GM18867 (cell line): Measurements from ENCODE around the gene SYT3.

ENCODE experiments used
- ATAC-seq: cut with Tn5 transposase; IDR thresholded peaks from one replicate; pipeline ENCODE4 v1.9.1; 2021; ENCODE audit warnings: mild to moderate bottlenecking, moderate library complexity; ENCODE audit not compliant: unreplicated experiment

The SYT3 gene

DNA sequence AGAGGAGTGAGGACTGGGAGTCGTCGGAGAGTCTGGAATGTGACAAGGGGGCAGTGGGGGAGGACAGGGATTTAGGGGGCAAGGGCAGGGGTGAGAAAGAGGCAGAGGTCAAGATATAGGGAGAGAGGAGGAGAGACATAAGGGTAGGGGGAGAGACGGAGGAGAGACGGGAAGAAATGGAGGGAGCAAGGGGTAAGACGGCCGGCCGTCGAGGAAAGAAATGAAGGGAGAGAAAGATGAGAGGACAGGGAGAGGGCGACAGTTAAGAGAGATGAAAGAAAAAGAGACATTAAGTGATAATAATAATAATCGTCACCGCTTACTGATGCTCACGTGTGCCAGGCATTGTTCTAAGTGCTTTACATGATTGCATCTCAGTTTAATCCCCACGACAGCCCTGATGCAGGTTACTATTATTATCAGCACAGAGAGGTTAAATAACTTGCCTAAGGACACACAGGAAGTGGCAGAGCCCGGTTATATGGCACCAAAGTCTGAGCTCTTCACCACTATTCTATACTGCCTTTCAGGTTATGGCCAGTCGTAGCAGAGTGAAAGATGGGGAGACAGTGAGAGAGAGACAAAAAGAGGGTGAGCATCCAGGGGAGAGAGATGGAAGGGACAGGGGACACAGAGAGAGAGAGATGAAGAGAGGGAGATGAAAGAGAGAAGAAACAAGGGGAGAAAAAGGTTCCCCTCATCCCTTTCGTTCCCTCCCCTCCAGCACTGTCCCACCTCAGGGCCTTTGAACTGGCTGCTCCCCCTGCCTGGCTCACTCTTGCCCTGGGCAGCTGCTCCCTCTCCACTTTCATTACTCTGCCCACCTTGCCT, 23.2 kb upstream of the SYT3 start:
- no peak for ATAC-seq

DNA sequence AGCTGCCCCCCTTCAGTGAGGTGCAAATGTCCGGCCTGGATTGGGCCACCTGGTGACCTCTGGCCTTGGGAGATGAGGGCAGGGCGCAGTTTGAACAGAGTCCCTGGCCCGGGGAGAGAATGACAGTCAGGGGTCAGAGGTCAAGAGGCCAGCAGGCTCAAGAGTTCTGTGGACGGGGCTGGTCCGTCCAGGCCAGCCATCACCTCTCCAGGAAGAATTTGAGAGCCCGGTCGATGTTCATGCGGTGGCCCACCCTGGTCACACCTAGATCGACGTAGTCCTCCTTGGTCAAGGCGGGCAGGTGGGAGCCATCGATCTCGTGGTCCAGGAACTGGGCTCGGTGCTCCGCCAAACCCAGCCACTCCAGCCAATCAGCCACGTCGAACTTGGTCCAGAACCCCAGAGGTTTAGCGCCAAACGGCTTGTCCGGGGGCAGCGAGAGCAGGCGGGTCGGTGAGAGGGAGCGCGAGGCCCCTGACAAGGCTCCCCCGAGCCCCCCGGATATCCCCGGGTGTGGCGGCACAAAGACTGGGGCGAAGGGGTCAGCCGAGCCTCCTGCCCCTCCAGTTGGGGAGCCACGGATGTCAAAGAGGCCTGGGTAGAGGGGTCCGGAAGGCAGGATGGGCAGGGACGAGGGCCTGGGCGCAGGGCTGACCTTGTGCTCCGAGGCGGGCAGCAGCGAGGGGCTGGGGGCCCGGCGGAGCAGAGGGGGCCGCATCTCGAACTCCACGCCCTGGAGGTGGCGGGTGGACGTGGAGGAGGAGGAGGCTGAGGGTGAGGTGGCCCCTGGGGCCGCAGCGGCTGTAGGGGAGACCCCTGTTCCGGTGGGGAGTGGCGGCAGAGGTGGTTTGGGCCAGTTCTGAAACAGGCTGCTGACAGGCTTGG, 22.3 kb upstream of the SYT3 start:
- no peak for ATAC-seq

DNA sequence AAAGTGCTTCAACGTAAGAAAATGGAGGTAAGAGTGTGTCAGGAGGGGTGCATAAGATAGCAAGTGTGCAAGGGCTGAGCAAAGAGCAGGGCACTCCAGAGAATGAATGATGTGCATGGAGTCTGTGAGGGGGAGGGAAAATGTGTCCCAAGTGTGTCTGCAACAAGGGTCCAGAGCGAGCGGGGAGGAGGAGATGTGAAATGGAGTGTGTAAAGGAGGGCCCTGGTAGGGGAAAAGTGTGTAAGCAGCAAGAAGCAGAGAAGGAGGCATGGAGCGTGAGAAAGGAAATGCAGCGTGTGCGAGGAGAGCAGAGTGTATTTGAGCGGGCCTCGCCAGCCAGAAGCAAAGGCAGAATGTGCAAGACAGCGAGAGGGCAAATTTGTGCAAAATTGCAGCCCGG, 21.3 kb upstream of the SYT3 start:
- no peak for ATAC-seq

DNA sequence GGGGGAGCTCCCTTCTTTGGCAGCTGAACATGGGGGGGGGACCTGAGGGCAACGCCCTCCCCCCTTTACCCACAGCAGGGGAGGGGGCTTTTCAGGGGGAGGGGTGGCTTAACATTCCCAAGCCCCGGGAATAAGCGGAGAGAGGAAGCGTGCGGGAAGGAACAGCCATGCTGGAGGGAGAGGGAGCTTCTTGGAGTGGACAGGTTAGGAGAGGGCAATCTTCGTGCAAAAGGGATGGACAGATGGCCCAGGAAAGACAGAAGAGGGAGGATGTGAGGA, 20.3 kb upstream of the SYT3 start:
- ATAC-seq, result no peak

DNA sequence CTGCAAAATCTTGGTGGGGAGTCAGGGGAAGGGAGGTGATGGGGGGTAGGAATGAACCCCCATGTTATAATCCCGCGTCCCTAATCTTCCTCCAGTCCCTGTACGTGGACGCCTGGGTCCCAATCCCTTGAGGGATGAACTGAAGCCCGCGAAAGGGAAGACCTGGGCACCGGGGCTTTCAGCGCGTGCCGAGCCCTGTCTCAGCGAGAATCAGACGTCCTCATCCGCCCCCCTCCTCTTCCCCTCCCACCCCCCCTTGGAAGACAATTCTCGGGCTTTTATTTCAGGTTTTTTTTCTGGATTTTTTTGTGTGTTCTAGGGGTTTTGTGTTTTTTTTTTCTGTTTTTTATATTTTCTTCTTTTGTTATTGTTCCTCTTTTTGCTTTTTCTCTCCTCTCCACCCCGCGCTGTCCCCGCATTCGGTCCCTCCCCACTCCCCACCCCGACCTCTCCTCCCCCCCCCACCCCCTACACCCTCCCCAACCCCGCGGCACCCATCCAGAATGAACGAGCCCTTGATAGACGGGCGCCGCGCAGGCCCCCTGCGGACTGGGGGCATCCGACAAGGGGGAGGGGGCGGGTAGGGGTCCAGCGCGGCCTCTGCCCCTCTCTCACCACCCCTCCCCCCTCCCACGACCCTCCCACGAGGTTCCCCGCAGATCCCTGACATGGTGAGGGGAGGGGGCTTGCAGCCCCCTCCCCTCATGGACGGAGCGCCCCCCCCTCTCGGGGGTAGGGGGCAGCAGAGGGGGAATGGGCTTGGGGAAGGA, 19.8 kb upstream of the SYT3 start:
- ATAC-seq, result no peak

DNA sequence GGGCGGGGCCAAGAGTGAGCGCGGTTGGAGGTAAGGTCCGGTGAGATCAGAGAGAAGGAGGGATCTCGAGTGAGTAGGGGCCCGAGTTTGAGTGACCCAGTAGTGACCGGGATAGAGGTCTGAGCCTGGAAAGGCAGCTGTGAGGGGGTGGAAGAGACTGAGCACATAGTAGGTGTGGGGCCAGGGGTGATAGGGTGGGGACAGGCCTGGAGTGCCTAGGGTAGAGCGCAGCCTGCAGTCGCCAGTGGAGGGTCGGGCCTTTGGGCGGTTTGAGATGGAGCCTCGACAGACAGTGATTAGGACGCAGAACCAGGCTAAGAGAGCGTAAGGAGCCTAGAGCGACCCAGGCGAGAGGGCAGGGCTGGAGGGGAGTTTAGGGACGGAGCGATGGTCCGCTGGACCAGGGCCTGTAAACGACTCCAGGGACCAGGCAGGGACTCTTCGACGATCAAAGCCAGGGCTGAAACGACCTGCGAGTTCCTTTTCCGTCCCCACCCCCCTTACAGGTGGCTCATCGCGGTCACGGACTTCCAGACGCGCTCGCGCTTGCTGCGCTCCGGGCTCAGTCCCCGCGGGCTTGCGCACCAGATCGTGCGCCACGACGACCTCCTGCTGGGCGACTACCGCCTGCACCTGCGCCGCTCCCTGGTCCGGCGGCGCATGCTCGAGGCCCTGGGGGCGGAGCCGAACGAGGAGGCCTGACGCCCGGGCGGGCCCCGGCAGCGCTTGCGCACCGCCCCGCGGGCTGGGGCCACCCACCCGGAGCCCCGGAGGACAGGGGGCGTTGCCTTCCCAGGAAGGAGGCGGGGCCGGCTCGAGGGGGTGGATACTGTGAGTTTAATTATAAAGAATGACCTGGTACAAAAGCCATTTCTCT, 19.0 kb upstream of the SYT3 start:
- ATAC-seq, result no peak

DNA sequence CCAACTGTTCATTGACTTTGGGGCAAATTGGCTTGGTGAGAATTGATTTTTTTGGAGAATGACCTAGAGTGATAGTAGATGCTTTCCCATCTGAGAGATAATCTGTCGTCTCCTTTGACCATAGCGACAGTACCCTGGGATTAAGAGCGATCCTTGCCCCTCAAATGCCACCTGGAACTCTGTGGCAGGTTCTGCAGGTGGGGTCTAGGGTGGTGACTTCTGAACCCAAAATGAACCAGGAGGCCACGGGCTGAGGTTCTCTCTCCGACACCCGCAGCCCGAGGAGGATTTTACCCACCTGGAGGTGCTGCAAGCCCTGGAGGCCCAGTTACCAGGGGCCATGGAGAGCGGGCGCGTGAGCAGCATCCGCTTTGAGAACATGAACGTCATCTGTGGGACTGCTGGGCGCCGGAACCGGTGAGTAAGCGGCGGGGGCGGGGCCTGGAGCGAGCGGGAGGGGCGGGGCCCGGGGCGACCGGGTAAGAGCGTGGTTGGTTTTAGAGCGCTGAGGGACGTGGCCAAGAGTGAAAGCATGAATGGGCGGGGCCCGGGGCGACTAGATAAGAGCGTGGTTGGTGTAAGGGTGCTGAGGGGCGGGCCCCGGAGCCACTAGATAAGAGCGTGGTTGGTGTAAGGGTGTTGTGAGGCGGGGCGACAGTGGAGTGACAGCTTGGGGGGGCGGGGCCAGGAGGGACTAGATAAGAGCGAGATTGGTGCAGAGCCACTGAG, 18.2 kb upstream of the SYT3 start:
- peak; percentile 57 for ATAC-seq

DNA sequence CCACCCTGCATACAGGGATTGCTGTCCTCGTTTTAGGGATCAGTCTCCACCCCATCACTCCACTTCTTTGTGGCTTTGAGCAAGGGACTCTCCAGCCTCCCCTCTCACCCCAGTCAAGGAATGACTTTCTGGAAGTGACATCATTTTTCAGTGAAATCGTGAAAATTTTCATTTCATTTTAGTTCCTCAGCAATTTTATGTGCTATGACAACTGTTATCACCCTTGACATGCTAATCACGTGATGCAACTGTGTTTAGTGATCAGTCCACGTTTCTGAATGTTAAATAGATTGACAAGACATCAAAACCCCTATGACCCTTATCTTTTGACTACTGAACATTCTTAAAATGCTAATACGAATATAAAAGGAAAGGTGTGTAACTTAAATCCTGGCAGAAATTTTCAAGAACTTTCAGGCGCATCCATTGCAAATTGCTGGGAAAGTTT, 17.6 kb upstream of the SYT3 start:
- no peak for ATAC-seq

DNA sequence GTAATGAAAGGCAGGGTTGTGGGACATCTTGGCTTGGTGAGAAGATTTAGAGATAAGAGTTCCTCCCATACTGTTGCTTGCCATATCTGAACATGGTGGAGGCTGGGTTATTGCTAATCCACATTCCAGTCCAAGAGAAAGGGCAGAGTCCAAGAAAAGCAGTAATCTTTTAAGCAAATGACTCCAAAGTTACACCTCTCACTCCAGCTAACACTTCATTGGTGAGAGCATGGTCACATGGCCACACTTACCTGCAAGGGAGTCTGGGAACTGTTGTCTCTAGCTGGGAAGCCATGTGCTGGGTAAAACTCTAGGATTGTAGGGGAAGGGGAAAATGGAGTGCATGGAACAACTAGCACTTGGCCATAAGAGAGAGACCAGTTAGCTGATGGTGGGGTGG, 15.2 kb upstream of the SYT3 start:
- ATAC-seq, result no peak

DNA sequence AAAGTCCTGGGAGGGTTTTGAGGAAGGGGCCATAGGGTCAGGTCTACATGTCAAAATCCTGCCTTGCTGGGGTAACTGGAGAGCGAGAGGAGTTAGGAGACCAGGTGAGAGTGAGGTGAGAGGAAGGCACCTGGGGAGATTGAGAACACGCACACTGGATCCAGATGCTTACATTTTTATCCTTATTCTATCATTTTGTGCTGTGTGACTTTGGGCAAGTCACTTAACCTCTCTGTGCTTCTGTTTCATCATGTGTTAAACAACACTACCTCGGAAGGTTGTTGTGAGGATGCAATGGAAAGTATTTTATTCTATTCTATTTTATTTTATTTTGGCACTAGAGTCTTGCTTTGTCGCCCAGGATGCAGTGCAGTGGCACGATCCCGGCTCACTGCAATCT, 13.0 kb upstream of the SYT3 start:
- ATAC-seq, result no peak

DNA sequence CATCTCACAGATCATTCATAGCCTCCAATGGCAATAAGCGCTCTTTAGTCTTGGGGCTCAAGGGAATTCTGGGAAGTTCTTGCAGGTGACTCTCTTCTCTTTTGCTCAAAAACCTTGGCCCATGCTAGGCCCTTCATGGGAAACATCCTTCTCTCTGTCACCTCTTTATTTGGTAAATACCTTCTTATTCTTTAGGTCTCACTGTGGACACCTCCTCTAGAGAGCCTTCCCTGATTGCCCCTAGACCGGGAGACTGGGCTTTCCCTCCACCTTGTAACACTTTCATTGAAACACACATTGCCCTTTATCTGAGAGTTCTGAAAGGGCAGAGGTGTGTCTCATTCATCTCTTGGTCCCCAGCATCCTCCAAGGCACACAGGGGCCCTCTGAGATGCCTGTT, 11.5 kb upstream of the SYT3 start:
- no peak for ATAC-seq

DNA sequence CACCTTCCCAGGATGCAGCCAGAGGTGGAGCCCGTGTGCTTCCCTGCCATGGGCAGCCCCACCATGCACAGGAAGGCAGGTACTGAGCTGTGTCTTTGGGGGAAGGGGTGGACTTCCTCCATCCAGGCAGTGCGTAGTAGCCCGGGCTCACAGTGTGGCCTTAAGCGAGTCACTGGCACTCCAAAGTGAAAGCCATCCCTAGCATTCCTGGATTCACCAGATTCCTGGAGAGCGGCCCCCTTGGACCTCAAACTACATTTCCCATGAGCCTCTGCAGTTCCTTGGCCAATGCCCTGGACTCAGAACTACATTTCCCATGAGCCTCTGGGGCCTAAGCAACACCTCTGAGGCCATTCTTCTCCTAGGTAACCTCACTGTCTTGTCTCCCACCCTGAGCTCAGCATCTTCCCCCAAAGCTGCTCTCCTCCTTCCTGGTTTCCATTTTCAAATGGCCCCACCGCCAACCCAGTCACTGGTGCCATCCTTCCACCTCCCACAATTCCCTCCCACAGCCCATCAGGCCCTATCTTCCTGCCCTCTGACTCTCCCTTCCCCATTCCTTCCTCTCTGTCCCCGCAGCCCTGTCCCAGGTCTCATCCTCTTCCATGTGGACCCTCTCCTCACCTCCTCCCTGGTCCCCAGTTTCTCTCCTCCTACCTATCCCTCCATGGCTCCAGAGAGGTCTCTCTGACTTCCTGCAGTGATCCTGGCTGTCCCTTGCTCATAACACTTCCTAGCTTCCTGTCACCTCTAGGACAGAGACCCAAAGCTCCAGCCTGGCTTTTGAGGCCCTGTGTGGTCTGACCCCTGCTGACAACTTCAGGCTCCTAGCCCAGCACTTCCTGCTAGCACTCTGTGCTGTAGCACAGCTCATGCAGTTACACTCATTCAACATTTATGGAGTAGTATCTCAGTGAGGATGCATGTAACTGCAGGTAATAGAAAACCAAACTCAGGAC, 10.0 kb upstream of the SYT3 start, which contains the start of gene C19orf81:
C19orf81 (plus strand) TSS at position 13 of the 959 bp plus-strand sequence; CDS start at position 13, 0 bp downstream.
- no peak for ATAC-seq

DNA sequence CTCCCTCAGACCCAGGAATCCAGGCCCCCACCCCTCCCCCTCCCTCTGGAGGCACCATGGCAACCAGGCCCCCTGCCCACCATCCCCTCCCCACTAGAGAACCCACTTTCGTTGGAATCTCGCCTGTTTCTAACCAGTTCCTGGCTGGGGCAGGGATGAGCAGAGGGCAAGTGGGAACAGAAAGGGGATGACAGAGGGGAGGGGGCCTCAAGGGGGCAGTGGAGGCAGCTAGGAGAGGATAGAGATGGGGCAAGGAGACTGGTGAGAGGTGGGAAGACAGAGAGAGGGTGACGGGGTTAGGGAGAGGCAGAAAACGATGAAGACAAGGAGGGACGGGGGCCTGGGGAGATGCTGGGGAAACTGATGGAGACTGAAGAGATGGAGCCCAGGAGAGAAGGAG, 9.0 kb upstream of the SYT3 start:
- ATAC-seq, result no peak

DNA sequence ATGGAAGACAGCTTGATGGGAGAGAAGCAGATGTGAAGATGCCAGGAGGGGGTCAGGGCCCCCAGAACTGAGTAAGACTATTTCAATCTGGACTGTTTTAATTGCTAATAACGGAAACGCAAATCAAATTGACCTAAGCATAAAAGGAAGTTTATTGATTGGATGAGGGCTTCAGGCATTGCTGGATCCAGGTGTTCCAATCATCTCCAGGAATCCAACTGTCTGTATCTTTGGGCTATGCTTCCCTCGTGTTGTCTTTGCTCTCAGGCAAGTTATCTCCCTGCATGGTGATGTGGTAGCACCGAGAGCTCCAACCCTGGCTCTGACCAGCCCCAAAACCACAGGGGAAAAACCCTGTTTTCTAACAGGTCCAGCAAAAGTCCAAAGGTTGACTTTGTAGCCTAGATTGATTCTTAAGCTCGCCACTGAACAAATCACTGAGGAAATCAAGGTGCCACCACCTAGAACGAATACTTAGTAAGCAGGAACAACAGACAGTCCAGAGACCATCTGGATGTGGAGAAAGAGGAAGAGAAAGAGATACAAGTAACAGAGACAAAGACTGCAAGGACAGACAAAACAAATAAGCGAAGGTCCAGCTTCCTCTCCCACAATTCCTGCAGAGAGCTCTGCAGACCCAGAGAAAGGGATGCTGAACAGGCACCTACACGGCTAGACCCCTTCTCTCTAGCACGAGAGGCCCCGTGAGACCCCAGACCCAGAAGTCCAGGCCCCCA, 8.4 kb upstream of the SYT3 start:
- no peak for ATAC-seq

DNA sequence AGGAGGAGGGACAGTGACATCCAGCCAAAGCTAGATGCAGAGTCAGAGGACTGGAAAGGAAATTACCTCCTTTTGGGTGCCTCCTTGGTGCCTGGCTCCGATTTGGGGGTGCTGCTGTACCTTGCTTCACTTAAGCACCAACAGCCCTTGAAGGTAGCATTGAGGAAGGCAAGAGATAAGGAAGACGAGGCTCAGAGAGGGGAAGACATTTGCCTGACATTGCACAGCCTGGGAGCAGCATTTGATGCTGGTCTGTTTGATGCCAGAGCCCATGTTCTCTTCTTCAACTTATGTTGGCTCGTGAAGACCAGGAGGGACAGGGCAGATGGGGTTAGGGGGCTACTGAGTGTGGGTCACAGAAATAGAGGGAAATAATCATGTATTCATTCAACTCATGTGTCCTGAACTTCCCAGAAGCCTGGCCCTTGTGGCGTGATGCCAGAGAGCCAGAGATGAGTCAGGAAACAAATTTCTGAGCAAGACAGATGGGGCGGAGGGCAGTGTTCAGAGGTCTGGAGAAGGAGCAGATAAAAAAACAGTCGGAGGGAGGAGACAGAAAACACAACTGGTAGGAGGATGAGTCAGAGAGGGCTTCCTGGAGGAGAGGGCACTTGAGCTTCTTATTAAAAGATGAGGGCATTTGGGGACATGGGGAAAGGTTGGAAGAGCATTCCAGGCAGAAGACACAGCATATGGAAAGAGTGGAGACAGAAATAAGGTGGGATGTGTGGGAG, 6.6 kb upstream of the SYT3 start:
- ATAC-seq, result no peak

DNA sequence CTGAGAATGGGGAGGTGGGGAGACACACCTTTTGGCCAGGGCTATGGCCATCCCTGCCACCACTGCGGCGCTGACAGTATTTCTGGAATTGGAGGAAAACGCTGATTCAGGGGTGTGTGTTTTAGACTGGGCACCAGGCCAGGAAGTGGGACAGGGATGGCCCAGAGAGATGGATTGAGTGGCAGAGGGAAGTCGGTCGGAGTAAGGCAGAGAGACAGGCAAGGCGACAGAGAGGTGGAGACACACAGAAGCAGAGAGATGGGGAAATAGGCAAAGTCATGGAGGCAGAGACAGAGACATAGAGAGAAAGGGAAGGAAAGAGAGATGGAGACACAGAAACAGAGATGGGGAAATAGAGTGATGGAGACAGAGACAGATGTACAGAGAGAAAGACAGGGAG, 5.4 kb upstream of the SYT3 start:
- ATAC-seq, result no peak

DNA sequence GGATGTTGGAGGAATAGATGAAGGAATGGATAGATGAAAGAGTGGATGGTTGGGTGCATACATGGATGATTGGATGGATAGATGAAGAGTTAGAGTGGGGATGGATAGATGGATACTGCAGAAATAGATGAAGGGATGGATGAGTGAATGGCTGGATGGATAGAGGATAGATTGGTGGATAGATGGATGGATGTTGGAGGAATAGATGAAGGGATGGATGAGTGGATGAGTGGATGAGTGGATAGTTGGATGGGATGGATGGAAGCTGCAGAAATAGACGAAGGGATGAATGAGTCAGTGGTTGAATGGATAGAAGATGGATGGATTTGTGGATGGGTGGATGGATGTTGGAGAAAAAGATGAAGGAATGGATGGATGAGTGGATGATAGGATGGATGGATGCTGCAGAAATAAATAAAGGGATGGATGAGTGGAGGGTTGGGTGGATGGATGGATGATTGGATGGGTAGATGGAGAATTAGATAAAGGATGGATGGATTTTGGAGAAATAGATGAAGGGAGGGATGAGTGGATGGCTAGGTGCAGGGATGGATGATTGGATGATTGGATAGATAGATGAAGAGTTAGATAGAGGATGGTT, 4.7 kb upstream of the SYT3 start:
- ATAC-seq, result no peak
